Fibroblast of lung (primary cell): ENCODE results near the gene TNNC2. TPM values are rescaled to one million over a fixed set of nuclear protein-coding genes. Genes with fewer than 3 reads are reported as not detected.

Experiments used
- DNase-seq, 2 donors: peaks; one replicate each; pipeline versions ENCODE4 v3.0.0 to v3.0.0-alpha.2; 2010; ENCODE audit warnings: low read depth in 2 of 2
- H2AFZ ChIP-seq: 2 replicates; pipeline ENCODE4 v1.5.1; 2012; ENCODE audit warnings: low read length, control low read depth, inconsistent platforms
- H3K27ac ChIP-seq: 2 replicates; pipeline ENCODE4 v1.5.1; 2011; ENCODE audit warnings: low read length, control low read depth; ENCODE audit not compliant: insufficient read depth
- H3K27me3 ChIP-seq: 2 replicates; pipeline ENCODE4 v1.5.1; 2011; ENCODE audit warnings: mild to moderate bottlenecking, low read length; ENCODE audit not compliant: control insufficient read depth, insufficient read depth
- H3K36me3 ChIP-seq: 2 replicates; pipeline ENCODE4 v1.5.1; 2011; ENCODE audit warnings: low read length; ENCODE audit not compliant: control insufficient read depth, insufficient read depth
- H3K4me1 ChIP-seq: 2 replicates; pipeline ENCODE4 v1.5.1; 2011; ENCODE audit warnings: low read length; ENCODE audit not compliant: control insufficient read depth, insufficient read depth; ENCODE audit errors: extremely low read depth
- H3K4me2 ChIP-seq: 2 replicates; pipeline ENCODE4 v1.5.1; 2011; ENCODE audit warnings: low read length, control low read depth; ENCODE audit not compliant: insufficient read depth; ENCODE audit errors: extremely low read depth
- H3K4me3 ChIP-seq, 4 experiments: fragments of 200-600 bp in 1 of 4; sonication (generic) in 1 of 4; replicated peaks in 1 of 4; 2 replicates each; pipeline ENCODE4 v1.5.1; 2011 to 2016; ENCODE audit warnings: low read length in 4 of 4, low read depth in 3 of 4, mild to moderate bottlenecking in 3 of 4, control low read depth in 2 of 4, inconsistent platforms in 1 of 4, mixed read lengths in 1 of 4; ENCODE audit not compliant: insufficient read depth in 1 of 4; ENCODE audit errors: control extremely low read depth in 1 of 4
- H3K79me2 ChIP-seq: 2 replicates; pipeline ENCODE4 v1.5.1; 2012; ENCODE audit warnings: mild to moderate bottlenecking, low read length, inconsistent platforms; ENCODE audit not compliant: control insufficient read depth, insufficient read depth
- H3K9ac ChIP-seq: 2 replicates; pipeline ENCODE4 v1.5.1; 2011; ENCODE audit warnings: mild to moderate bottlenecking, low read length, control low read depth; ENCODE audit not compliant: insufficient read depth
- H3K9me3 ChIP-seq: 2 replicates; pipeline ENCODE4 v1.5.1; 2012; ENCODE audit warnings: low read depth, low read length; ENCODE audit not compliant: control insufficient read depth, insufficient read depth
- H4K20me1 ChIP-seq: 2 replicates; pipeline ENCODE4 v1.5.1; 2011; ENCODE audit warnings: low read length; ENCODE audit not compliant: control insufficient read depth, insufficient read depth; ENCODE audit errors: extremely low read depth
- EZH2 ChIP-seq: IDR thresholded peaks from 2 replicates; pipeline ENCODE4 v1.5.1; 2012; ENCODE audit warnings: low read length, control low read depth, mild to moderate bottlenecking; ENCODE audit errors: missing control alignments
- polyA plus RNA-seq, 2 donors: library from polyadenylated mRNA; depleted of rRNA in 1 of 2; stranded (reverse) in 1 of 2; unstranded in 1 of 2; fragments of >200 nt; gene quantifications; 2 replicates each; pipeline ENCODE4 v1.2.1, GENCODE V29; 2011 to 2012; ENCODE audit warnings: missing spikeins in 1 of 2
- total RNA-seq: library from RNA; depleted of rRNA; stranded (reverse); fragments of >200 nt; gene quantifications from 2 replicates; pipeline ENCODE4 v1.2.1, GENCODE V29; 2014
- TF ChIP-seq, protein P1 (sequence below), 2 donors: IDR thresholded peaks in 1 of 2; conservative IDR thresholded peaks in 1 of 2; 1 replicate in 1 of 2; 2 replicates in 1 of 2; pipeline ENCODE4 v1.5.1; 2011 to 2012; ENCODE audit warnings: low read length in 2 of 2, control low read depth in 1 of 2, inconsistent platforms in 1 of 2, low read depth in 1 of 2, mild to moderate bottlenecking in 1 of 2

Gene TNNC2
- total and polyA plus RNA-seq, 2 donors (not counting 1 experiment from before 2014, with no cell fraction given) = 1.3 to 1.4 TPM

DNA sequence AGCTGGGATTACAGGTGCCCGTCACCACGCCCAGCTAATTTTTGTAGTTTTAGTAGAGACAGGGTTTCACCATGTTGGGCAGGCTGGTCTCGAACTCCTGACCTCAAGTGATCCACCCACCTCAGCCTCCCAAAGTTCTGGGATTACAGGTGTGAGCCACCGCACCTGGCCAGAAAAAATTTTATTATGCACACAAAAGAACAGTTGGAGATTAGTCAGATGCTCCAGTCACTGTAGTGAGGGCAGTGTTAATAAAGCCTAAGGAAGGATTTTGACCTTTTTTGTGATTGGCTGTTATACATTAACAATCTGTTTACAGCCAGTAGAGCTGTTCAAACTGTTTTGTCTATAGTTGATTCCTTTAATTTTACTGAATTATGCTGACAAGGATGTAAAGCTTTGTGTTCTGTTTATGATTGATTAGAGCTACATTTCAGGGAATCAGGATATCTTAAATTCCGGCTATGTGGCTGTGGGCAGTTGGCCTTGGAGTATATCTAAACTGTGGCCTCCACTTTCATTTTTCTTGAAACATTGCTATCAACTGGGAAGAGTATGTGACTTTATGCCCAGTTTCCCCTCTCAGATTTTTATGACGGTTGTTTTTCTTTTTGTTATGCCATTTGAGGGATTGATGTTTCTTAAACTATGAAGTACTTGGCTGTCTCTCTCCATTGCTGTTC lies 40.2 kb upstream of the TNNC2 start:
- Histone ChIP-seq H3K4me3 (no peak overlapping the region), H3K36me3 (no peaks in the 10 kb centered on the region), H3K9ac (peak overlapping the region; percentile 8), H3K4me2 (peak overlapping the region; percentile 70), H3K79me2 (no peaks in the 10 kb centered on the region), H3K27me3 (no peaks in the 10 kb centered on the region), H3K9me3 (no peaks in the 10 kb centered on the region), H3K4me1 (peaks cover 10% of the 10 kb centered on the region), H4K20me1 (no peaks in the 10 kb centered on the region), H3K27ac (peak overlapping the region; percentile 87), H2AFZ (no peak overlapping the region)
- no peak for DNase-seq
- no peak for TF ChIP-seq EZH2
- TF ChIP-seq, protein P1, sequence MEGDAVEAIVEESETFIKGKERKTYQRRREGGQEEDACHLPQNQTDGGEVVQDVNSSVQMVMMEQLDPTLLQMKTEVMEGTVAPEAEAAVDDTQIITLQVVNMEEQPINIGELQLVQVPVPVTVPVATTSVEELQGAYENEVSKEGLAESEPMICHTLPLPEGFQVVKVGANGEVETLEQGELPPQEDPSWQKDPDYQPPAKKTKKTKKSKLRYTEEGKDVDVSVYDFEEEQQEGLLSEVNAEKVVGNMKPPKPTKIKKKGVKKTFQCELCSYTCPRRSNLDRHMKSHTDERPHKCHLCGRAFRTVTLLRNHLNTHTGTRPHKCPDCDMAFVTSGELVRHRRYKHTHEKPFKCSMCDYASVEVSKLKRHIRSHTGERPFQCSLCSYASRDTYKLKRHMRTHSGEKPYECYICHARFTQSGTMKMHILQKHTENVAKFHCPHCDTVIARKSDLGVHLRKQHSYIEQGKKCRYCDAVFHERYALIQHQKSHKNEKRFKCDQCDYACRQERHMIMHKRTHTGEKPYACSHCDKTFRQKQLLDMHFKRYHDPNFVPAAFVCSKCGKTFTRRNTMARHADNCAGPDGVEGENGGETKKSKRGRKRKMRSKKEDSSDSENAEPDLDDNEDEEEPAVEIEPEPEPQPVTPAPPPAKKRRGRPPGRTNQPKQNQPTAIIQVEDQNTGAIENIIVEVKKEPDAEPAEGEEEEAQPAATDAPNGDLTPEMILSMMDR (conservative IDR thresholded peaks at IDR 0.05 in 1 of 2, IDR thresholded peaks at IDR 0.05 in 1 of 2; ENCODE audit: low read depth in 1 of 2, low read length in 2 of 2) = no peak

DNA sequence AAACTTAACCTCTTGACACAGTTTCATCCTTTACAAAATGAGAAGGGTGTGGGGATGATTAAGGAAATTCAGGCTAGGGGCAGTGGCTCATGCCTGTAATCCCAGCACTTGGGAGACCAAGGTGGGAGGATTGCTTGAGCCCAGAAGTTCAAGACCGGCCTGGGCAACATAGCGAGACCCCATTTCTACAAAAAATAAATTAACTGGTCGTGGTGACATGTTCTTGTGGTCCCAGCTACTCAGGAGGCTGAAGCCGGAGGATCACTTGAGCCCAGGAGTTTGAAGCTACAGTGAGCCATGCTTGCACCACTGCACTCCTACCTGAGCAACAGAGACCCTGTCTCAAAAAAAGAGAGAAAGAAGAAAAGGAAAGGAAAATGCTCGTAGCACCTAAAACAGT lies 39.3 kb upstream of the TNNC2 start:
- H3K79me2 ChIP-seq = no peaks in the 10 kb centered on the region
- no peak overlapping the region for H3K27ac ChIP-seq
- no peaks in the 10 kb centered on the region for H3K27me3 ChIP-seq
- TF ChIP-seq, protein P1 (conservative IDR thresholded peaks at IDR 0.05 in 1 of 2, IDR thresholded peaks at IDR 0.05 in 1 of 2; ENCODE audit: low read depth in 1 of 2, low read length in 2 of 2) = no peak
- TF ChIP-seq EZH2 = no peak
- no peak overlapping the region for H2AFZ ChIP-seq
- H3K36me3 ChIP-seq = no peaks in the 10 kb centered on the region
- H4K20me1 ChIP-seq = no peaks in the 10 kb centered on the region
- peaks cover 10% of the 10 kb centered on the region for H3K4me1 ChIP-seq
- H3K4me3 ChIP-seq = no peak overlapping the region
- H3K9ac ChIP-seq = no peak overlapping the region
- no peak for DNase-seq
- no peaks in the 10 kb centered on the region for H3K9me3 ChIP-seq
- H3K4me2 ChIP-seq = no peak overlapping the region

DNA sequence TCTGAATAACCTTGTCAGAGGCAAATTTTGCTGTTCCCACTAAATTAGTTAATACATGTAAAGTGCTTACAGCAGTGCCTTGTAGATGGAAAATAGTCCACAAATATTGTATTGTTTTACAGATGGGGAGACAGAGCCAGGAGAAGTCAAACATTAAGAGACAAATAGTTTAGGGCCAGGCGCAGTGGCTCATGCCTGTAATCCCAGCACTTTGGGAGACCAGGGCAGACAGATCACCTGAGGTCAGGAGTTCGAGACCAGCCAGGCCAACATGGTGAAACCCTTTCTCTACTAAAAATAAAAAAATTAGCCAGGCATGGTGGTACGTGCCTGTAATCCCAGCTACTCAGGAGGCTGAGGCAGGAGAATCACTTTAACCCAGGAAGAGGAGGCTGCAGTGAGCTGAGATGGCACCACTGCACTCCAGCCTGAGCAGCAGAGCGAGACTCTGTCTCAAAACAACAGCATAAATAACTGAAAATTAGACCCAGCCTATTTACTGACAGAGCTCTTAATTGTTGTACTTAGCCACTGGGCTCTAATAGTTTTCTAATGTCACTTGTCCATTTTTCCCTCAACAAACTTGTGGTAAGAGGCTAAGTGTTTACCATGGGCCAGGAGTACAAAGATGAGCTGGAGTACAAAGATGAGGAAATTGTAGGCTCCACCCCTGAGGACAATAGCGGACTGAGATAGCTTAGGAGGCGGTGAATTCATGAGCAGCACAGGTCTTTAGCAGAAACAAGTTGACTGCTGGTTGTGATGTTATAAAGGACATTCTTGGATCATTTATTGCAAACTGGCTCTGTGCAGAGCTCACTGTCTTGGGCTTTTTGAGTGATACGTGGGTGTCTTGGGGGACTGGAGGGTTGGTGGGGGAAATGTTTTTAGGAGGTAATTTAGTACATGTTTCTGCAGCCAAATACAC lies 36.7 kb upstream of the TNNC2 start:
- H4K20me1 ChIP-seq = no peaks in the 10 kb centered on the region
- no peaks in the 10 kb centered on the region for H3K79me2 ChIP-seq
- no peak overlapping the region for H3K9ac ChIP-seq
- no peak for DNase-seq
- no peak overlapping the region for H3K27ac ChIP-seq
- H3K9me3 ChIP-seq = no peaks in the 10 kb centered on the region
- TF ChIP-seq, protein P1 (conservative IDR thresholded peaks at IDR 0.05 in 1 of 2, IDR thresholded peaks at IDR 0.05 in 1 of 2; ENCODE audit: low read depth in 1 of 2, low read length in 2 of 2) = no peak
- no peak for TF ChIP-seq EZH2
- no peaks in the 10 kb centered on the region for H3K27me3 ChIP-seq
- H3K4me2 ChIP-seq = no peak overlapping the region
- no peak overlapping the region for H2AFZ ChIP-seq
- H3K4me1 ChIP-seq = peaks cover 10% of the 10 kb centered on the region
- H3K36me3 ChIP-seq = no peaks in the 10 kb centered on the region
- H3K4me3 ChIP-seq = no peak overlapping the region
